ENCODE results near the gene FBN1.
A peak's percentile ranks its signal among the peaks of the same experiment; 100 is the strongest.

The FBN1 gene

DNA sequence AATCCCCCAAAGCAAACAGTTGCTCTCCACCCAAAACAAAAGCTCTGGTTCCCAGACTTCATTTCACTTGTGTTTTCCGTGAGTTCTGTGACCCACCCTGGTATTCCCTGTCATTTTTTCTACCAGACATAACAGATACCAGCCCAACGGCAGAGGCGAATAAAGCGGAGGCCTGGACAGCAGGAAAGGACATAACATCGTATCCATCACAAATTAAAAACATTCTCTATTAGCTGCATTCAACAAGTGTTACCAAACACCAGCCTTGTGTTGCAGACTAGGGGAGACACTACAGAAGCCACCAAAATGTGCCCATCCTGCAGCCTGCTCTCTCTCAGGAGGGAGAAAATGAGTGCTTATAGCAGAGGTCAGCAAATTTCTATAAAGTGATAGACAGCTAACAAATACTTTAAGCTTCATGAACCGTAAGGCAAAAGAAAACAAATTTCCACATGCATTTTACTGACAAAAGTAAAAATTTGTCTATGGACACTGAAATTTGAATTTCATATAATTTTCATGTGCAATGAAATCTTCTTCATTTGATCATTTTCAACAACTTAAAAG lies 7.1 kb upstream of the FBN1 start:
- DNase-seq (ENCODE audit: low spot score) (no peak), FAIRE-seq (no peak)

DNA sequence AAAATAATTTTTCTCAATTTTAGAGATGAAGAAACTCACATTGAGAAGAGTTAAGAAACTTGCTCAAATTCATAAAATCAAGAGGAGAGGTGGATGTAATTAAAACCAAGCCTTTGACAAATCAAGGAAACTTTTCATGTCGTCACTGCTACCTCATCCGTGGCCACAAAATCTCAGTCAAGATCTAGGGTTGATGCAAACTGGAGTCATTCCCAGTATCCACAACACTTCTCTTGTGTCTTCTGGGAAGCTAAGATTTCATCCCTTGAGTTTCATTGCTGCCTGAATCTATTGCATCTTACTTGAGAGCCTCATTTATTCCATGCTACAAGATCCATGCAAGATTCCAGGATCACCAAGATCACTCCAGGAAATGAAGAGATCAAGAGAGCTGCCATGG lies 5.4 kb upstream of the FBN1 start:
- FAIRE-seq, result no peak
- no peak for DNase-seq (ENCODE audit: low spot score)

DNA sequence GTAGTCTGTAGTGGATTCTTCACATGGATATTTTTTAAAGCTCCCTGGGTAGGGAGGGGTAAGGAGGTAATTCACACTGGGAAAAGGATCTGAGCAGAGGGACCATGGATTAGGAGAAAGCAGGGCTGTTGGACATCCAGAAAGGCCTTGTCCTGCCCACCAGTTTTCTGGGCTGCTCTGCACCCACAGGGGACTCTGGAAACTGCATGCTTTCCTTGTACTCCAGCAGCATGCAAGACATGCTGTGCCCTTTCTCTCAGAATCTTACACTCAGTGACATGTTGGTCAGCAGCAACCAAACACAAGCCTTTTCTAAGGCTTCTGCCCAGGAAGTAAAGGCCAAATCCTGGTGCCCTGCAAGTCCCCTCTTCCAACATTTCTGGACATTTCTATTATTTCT lies 2.5 kb upstream of the FBN1 start:
- no peak for DNase-seq (ENCODE audit: low spot score)
- no peak for FAIRE-seq

DNA sequence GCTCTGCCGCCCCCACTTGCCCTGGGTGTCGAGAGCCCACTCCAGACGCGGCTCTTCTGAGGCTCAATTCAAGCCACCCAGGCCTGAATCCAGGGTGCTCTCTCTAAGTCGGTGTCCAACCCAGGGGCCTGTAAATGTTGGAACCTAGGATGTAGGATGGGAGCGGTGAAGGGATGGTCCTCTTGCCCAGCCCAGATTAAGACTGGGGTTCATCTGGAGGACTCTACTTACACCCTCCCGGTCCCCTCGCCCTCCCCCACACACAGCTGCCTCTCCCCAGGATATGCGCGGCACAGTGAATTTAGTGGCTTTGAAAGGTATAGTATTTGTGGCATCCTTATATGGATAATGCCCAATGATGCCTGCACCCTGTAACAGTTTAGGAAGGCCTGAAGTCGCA lies 822 bp upstream of the FBN1 start:
- FAIRE-seq (no peak), DNase-seq (ENCODE audit: low spot score) (no peak)

DNA sequence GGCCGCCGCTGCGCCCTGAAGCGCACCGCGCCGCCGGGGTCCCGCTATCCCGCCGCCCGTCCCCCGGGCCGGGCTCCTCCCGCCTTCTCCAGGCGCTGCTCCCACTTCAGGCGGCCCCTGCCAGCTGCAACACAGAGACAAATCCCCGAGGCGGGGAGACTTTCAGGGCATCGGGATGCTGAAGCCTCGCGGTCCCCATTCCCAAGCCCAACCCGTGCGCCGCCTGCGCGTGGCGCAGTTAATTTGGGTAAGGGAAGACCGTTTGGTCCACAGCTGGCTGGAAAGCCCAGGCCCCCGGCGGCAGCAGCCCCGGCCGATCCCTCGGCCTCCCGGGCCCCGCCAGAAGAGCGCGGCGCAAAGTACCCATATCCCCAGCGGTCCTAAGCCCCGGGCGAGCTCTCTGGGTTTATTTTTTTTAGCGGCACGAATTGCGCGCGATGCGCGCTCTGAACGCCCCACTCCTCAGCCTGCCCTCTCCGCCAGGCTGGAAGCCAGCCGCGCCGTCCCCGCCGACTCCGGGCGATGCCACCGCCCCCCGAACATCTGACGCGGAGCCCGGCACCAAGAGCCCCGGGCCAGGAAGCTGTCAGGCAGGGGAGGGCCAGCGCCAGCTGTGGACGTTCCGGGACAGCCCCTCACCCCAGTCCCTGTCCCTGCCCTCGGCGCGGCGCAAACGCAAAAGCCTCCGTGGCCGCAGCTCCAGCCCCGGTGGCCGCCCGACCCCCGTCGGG lies 517 bp downstream of the FBN1 start:
- DNase-seq (ENCODE audit: low spot score) (peak; percentile 43), FAIRE-seq (no peak)

DNA sequence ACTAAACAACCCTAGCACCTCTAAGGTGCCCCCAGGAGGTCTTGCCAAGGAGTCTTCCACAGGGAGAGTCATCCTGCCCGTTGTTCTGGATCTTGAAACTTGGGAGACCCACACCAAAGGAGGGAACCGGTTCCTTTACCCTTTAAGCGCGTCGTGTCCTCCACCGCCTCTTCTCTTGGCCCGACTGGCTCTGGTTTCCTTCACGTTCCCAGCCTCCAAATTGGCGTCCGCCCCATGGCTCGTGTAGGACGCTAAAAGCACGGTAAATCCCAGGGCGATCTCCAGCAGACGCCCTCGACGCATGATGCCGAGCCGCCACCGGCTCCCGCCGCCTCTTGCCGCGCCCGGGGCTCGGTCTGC lies 1.1 kb downstream of the FBN1 start:
- no peak for FAIRE-seq
- no peak for DNase-seq (ENCODE audit: low spot score)

DNA sequence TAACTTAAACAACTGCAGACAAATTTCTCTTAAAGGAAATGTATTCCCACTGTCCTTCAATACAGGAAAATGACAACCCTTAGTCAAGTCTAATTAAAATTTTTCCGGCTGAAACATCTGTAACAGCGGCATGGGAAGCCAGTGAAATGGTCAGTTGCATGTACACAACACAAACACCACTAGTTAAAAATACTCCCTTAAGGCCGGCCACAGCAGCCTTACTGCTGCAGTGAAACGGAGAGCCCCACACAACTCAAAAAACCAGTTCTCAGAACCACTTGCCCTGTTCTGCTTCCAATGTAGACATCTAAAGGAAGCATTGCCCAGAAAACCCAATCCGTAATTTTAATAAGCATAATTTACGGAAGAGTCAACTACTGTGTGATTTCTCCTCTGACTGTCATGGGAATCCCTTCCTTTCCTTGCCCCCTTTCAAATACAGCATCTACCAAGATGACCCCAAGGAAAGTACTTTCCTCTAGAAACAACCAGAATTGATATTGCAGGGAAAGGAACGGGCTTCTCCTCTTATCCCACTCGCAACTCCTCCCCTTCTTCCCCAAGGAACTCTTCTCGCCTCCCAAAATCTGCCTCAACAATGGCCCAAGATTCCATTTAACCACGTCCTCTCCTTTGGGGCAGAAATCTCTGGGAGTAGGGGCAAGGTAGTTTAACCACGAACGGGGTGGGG lies 1.6 kb downstream of the FBN1 start:
- no peak for FAIRE-seq
- DNase-seq (ENCODE audit: low spot score), result peak; percentile 5

DNA sequence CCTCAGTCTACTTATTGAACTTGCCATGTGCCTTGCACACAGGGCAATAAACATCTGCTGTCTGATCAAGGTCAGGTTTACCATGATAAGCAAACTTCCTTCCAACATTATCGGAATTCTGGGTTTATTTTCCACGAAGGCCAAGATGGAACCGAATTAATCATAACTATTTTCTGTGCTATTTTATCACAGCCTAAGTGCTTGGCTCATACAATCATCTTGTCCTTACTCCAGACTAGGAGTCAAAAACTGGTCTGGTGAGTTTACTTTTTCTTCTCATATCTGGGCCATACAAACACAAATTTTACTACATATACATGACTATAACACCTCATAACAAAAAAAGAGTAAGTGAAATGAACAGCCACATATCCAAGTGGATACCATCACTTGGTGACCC lies 2.3 kb downstream of the FBN1 start:
- DNase-seq (ENCODE audit: low spot score) (no peak), FAIRE-seq (no peak)

DNA sequence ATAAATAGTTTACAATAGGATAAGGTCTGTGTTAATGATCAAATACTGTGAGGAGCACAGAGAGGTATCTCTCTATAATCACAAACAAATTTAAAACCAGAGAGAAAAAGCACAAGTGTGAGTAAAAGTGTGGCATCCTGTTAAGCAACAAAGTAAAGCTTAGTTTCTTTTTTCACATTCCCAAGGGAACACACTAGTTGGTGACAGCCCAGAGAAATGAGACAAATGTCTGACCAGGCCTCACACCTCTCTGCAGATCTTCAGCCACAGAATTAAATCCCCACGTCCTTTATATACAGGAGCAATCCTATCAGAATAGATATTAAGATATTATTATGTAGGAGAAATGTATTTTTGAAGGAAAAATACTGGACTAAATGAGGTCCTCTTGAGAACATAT lies 2.7 kb downstream of the FBN1 start:
- no peak for FAIRE-seq

DNA sequence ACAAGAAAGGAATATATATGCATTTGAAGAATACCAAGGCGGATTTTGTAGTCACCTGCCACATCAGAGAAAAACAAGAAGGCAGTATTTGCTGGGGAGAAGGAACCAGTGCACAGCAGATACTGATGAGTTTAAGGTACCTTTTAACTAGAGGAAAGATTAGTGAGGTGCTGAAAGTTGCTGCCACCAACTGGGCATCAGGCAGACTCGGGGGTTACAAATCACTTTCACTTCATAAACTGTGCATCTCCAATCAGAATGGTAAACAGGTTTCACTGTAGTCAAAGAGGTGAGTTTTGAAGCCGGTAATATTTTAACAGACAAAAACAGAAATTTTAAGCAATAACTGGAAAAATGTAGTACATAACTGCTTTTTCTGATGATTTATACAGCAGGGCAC lies 4.1 kb downstream of the FBN1 start:
- peak; percentile 10 for DNase-seq (ENCODE audit: low spot score)
- FAIRE-seq, result no peak

More for the DNA sequence above, 2.7 kb downstream of the FBN1 start:
- no peak for DNase-seq (ENCODE audit: low spot score)

DNA sequence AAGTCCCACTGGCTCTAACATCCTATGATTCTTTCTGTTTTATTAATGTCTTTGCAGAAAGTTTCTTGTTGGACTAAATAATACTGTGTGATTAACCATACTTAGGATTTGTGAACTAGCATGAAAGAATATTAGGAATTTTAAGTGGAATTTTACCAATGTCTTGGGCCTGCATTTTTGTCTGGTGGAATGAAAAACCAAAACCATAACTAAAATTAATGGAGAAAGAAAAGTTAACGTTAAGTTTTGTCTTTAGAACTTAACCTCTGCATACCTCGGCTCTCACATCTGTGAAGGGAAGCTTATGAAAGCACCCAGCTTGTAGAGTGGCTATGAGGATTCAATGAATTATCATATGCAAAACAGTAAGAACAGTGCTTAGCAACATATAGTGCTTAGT lies 6.5 kb downstream of the FBN1 start:
- FAIRE-seq, result no peak
- DNase-seq (ENCODE audit: low spot score), result no peak

DNA sequence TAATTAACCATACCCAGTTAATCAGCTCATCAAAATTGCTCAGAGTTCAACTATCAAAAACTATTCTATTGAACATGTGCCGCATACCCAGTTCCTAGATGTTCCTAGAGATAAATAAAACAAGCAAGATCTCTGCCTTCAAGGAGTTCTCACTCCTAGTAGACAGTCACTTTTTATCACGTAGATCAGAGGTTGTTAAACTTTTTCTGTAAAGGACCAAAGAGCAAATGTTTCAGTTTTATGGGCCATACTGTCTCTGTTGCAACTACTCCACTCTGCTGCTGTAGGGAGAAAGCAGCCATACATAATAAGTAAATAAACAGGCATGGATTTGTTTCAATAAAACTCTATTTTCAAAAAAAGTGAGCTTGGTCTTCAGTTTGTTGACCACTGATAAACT lies 7.9 kb downstream of the FBN1 start:
- no peak for FAIRE-seq

DNA sequence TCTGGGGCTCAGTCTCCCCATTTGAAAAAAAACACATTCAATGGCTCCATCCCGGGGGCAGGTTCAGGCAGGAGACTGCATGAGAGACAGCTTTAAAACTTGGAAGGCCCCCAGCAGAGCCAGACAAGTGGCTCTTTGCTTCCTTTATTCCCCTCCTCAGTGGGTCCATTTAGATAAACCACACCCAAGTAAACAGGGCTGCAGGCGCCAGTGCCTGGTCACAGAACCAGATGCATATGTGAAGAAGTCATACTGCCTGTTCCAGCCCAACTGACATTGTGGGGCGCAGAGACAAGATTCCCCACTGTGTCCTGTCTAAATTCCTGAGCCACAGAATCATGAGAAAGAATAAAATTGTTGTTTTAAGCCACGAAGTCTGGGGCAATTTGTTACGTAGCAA lies 9.0 kb downstream of the FBN1 start:
- DNase-seq (ENCODE audit: low spot score) (no peak), FAIRE-seq (no peak)

More for the DNA sequence above, 7.9 kb downstream of the FBN1 start:
- no peak for DNase-seq (ENCODE audit: low spot score)

DNA sequence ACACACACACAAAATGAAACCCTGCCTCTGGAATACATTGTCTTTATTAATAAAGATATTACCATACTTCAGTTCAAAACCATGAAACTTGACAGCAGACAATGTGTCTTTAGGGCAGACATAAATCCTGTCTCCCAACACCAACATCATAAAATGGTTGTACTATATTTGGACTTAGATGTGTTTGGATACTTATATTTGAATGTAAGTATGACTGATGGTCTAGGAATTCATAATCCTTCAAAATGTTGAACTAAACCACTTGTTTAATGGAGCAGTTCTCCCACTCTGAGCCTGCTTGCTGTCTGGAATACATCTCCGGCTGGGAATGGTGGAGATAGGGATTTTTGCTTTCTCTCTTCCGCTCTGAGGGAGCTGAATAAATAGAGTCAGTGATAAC lies 10.6 kb downstream of the FBN1 start:
- FAIRE-seq, result no peak
- no peak for DNase-seq (ENCODE audit: low spot score)

DNA sequence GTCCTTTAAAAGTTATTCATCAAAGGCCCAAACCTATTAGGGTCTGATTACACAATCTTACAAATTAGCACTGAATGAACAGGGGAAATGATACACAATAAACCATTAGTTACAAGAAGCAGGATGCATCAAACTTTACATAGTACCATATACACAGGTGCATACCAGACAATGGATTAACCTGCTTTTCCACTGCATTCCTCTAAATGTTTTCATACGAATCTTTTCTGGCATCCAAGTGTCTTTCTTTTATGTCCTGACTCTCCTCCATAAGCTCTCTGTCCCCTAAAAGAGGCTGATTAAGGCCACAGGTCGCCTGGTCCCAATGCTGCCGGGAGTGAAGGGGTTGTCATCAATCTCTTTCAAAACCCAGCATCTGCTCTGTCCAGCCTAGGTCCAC lies 11.4 kb downstream of the FBN1 start:
- DNase-seq (ENCODE audit: low spot score) (no peak), FAIRE-seq (no peak)

DNA sequence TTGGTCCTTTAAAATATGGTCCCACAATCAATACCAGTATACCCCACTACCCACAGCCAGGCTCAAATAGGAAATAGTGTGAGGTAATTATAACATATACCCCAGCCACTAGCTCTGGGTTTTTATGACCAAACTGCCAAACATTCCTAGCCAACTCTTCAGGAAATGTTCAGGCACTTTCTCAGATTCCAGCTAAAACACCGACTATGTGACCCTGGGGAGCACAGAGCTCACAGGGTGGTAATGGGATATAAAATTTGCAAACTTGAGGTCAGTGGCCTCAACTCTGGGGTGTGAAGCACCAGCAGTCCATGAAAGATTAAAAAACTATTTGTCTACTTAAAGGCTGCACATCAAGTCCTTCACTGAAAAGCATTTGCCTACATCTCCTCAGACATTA lies 12.9 kb downstream of the FBN1 start:
- FAIRE-seq, result no peak
- DNase-seq (ENCODE audit: low spot score), result no peak

DNA sequence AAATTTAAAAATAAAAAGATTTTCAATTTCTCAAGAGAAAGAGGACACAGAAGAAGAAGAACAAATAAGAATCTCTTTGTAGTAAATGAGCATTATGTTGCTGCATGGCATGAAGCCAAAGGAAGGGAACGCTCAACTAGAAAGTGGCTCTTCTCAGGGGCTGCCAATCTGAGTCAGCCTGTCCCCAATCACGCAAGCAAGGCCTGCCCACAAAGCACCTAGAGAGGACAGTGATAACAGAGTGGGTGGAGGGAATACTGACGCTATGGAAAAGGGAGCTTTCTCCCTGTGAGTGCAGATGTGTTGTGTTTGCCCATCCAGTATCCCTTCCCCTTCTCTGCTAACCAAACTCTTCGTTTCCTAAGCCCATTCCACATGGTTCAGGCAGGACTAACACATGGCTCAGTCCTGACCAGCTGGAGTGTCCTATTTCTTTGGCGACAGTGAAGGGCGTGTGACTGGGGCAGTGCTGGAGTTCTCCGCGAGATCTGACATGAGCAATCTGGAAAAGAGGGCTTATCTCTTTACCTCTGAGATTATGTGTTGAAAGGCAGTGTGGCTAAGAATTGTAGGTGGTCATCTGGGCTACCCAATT lies 14.2 kb downstream of the FBN1 start:
- FAIRE-seq, result no peak
- no peak for DNase-seq (ENCODE audit: low spot score)

DNA sequence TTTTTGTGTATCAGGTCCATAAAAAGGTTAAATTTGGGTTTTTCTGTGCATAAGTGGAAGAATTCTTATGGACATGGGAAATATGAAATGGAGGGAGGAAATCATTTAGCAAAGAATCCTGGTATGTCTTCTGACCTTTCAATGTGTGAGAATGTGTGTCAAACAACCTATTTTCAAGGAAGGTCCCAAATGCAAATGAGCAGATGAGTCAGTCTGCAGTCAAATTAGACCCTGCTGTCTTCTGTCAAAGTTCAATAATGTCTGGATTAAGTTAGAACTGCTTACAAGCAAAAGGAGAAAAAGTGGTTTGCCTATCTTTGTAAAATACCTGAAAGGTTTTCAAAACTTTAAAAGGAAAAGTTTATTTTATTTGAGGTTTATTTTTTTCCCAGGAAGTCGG lies 15.3 kb downstream of the FBN1 start:
- DNase-seq (ENCODE audit: low spot score) (no peak), FAIRE-seq (no peak)

DNA sequence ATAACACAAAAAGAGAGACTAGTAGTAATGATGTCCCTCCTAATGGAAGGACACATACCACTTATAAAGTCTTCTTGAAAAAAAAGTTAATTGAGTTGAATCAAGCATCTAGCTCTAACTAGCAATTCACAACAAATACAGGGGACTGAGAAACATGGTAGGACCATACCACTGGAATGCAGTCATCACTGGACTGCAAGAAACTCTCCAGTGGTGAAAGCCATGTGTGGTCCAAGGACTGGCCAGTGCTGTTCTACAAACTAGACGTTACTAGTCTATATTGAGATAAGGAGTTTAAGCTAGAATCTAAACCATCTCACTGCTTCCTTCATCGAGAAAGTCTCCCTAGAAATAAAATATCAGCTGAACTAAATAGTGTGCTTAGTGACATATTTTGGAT lies 16.7 kb downstream of the FBN1 start:
- DNase-seq (ENCODE audit: low spot score) (no peak), FAIRE-seq (no peak)

DNA sequence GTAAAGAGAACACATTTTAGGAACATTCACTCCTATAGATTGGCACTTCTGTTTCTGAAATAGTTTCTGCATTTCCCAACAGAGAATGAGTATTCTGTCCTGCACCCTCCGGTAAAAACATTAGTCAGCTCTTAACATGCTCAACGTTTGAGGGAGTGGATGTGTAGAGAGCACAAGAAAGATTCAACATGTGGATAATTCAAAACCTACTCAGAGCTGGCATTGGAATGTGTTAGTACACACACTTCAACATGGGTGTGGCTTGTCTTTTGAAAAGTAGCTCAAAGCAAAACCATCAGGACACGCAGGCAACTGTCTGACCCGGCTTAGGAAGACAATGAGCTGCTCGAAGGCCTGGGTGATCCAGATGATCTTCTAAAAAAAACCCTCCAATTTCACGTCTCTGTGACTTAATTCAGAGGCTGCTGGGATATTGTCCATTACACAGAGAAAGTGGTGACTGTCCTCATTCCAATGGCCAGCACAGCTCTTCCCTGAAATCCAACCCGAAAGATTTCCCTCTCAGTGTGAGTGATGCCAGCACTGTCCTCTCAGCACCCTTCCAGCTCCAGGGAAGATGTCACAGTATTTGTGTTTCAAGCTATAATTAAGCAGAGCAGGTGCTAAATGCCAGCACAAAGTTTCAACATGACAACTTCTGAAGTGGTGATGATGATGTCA lies 18.1 kb downstream of the FBN1 start:
- DNase-seq (ENCODE audit: low spot score) (no peak), FAIRE-seq (no peak)

DNA sequence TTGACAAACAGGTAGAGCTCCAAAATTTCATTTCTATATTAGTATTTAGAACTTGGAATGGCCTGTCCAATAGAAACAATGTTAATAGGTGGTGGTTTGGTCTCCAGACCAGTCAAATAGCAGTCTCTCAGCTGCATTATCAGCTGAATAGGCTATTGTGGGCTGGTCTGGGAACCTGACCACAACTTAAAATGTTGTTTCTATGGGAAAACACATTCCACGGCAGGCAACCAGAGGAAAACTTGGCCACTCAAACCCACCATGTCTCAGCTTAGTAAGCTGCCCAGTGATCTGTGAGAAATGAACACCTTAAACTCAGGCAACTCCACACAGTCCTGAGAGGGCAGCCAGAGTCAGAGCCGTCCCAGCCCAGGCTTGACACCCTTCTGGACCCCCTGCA lies 20.4 kb downstream of the FBN1 start:
- no peak for DNase-seq (ENCODE audit: low spot score)
- FAIRE-seq, result no peak

DNA sequence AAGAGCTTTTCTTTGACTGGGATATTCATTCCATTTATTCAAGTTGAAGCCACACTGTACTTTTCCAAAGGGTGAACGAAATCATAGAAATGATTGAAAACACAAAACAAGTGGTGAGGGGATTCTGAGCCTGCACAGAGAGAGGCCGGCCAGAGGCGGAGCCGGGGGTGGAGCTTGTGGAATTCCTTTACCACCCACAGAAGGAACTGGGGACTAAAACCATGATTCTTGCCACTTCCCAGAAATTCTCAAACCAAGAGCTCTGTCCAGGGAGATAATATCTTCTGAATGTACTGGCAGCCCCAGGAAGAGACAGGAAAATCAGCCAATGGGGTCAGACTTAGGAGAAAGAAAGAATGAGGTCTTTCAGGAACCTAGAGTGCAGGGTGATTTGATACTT lies 20.8 kb downstream of the FBN1 start:
- no peak for DNase-seq (ENCODE audit: low spot score)

More for the DNA sequence above, 20.8 kb downstream of the FBN1 start:
- FAIRE-seq, result no peak

Measured in urothelium cell line (cell line).